K562 (cell line): ENCODE data around the gene RPAP2. TPM values are rescaled to one million over a fixed set of nuclear protein-coding genes. Genes with fewer than 3 reads are reported as not detected.

Source experiments
- ATAC-seq: fragments of 200-7000 bp; cut with Tn5 transposase; 3 replicates; pipeline ENCODE4 v1.9.1; 2020; ENCODE audit warnings: moderate library complexity
- BruUV-seq: library from RNA; stranded (reverse); fragments of 400-500 nt; replicated peaks from 2 replicates; lab custom pipeline; 2021; lab: Mats Ljungman, UMichigan
- CTCF ChIA-PET: fragments of 300-600 bp; formaldehyde crosslinking; extraction: SDS; loops from one replicate; lab custom pipeline; 2021; ENCODE audit warnings: low intra/inter-chr PET ratio; lab: Yijun Ruan, JAX
- POLR2A ChIA-PET: fragments of 300-600, 350-650 bp; sonication (Branson Sonifier 250); formaldehyde crosslinking; extraction: SDS; loops from one replicate; lab custom pipeline; 2021; ENCODE audit warnings: antibody characterized with exemption, inconsistent platforms; lab: Yijun Ruan, JAX
- DNase-seq, 4 experiments: peaks; one replicate each; pipeline versions ENCODE4 v3.0.0 to v3.0.0-alpha.2; 2011 to 2018; ENCODE audit warnings: low spot score in 3 of 4, mixed read lengths in 3 of 4; ENCODE audit errors: extremely low read depth in 1 of 4
- FAIRE-seq: peaks from 2 replicates; lab custom pipeline; 2011; peaks lifted over from hg19 to GRCh38; lab: Jason Lieb, UNC
- H2AFZ ChIP-seq: 2 replicates; pipeline ENCODE4 v1.6.0; 2011; ENCODE audit warnings: low read depth, low read length, control low read depth, inconsistent platforms
- H3K27ac ChIP-seq: fragments of 200-600 bp; 3 replicates; pipeline ENCODE4 v1.8.0; 2011; ENCODE audit warnings: low read depth, mild to moderate bottlenecking, control low read depth, inconsistent platforms, low read length, moderate library complexity, mixed read lengths; ENCODE audit errors: extremely low read depth
- H3K27me3 ChIP-seq, 2 experiments: fragments of 300-600 bp in 1 of 2; 2 replicates in 1 of 2; 3 replicates in 1 of 2; pipeline versions ENCODE4 v1.6.0 to v1.8.0; 2011; ENCODE audit warnings: inconsistent platforms in 2 of 2, low read length in 2 of 2, mild to moderate bottlenecking in 1 of 2, mixed read lengths in 1 of 2, moderate library complexity in 1 of 2; ENCODE audit not compliant: control insufficient read depth in 2 of 2, insufficient read depth in 2 of 2
- H3K36me3 ChIP-seq: fragments of 300-600 bp; 3 replicates; pipeline ENCODE4 v1.8.0; 2011; ENCODE audit warnings: mild to moderate bottlenecking, low read length, inconsistent platforms; ENCODE audit not compliant: control insufficient read depth, insufficient read depth
- H3K4me1 ChIP-seq, 2 experiments: fragments of 200-600 bp in 1 of 2; replicated peaks in 1 of 2; 2 replicates in 1 of 2; 3 replicates in 1 of 2; pipeline versions ENCODE4 v1.5.1 to v1.8.0; 2011; ENCODE audit warnings: inconsistent platforms in 2 of 2, low read length in 2 of 2, mild to moderate bottlenecking in 1 of 2, mixed read lengths in 1 of 2, moderate library complexity in 1 of 2; ENCODE audit not compliant: control insufficient read depth in 2 of 2, insufficient read depth in 2 of 2
- H3K4me2 ChIP-seq: 2 replicates; pipeline ENCODE4 v1.6.1; 2011; ENCODE audit warnings: low read length, control low read depth, inconsistent platforms, mixed read lengths; ENCODE audit not compliant: insufficient read depth
- H3K4me3 ChIP-seq: fragments of 200-600 bp; sonication (generic), shearing (Covaris generic); 2 replicates; pipeline ENCODE4 v1.5.1; 2016; ENCODE audit warnings: control low read depth, inconsistent platforms
- H3K79me2 ChIP-seq: fragments of 200-600 bp; 3 replicates; pipeline ENCODE4 v1.8.0; 2011; ENCODE audit warnings: low read length, inconsistent platforms; ENCODE audit not compliant: control insufficient read depth, insufficient read depth
- H3K9ac ChIP-seq, 2 experiments: 2 replicates each; pipeline versions ENCODE4 v1.6.0 to v1.6.1; 2011; ENCODE audit warnings: low read depth in 2 of 2, low read length in 2 of 2, control low read depth in 1 of 2, inconsistent platforms in 1 of 2, mild to moderate bottlenecking in 1 of 2, mixed read lengths in 1 of 2; ENCODE audit not compliant: insufficient read depth in 1 of 2
- H3K9me1 ChIP-seq: one replicate; pipeline ENCODE4 v1.6.0; 2011; ENCODE audit warnings: inconsistent platforms, mild to moderate bottlenecking, low read length, moderate library complexity; ENCODE audit not compliant: control insufficient read depth, insufficient read depth
- H3K9me3 ChIP-seq: replicated peaks from 2 replicates; pipeline ENCODE4 v1.5.1; 2011; ENCODE audit warnings: low read depth, low read length, inconsistent platforms; ENCODE audit not compliant: control insufficient read depth, insufficient read depth
- H4K20me1 ChIP-seq: replicated peaks from 2 replicates; pipeline ENCODE4 v1.6.1; 2011; ENCODE audit warnings: low read length, inconsistent platforms, mixed read lengths; ENCODE audit not compliant: control insufficient read depth, insufficient read depth
- CBFB ChIP-seq: sonication (generic); formaldehyde crosslinking; IDR thresholded peaks from 2 replicates; pipeline ENCODE4 v1.4.0; 2020; ENCODE audit warnings: mild to moderate bottlenecking, missing genetic modification reagents
- CBX3 ChIP-seq, 2 experiments: IDR thresholded peaks; 1 replicate in 1 of 2; 2 replicates in 1 of 2; pipeline ENCODE4 v1.6.1; 2012; ENCODE audit warnings: inconsistent platforms in 2 of 2, low read length in 2 of 2, borderline replicate concordance in 1 of 2, control low read depth in 1 of 2
- CHD2 ChIP-seq: IDR thresholded peaks from 2 replicates; pipeline ENCODE4 v1.6.1; 2011; ENCODE audit warnings: low read depth, low read length
- EP300 ChIP-seq: IDR thresholded peaks from 2 replicates; pipeline ENCODE4 v1.6.1; 2012; ENCODE audit warnings: low read length, improper control_type of control experiment
- ID3 ChIP-seq, 2 experiments: fragments of 250-450 bp in 1 of 2; fragments of 450-650 bp in 1 of 2; sonication (Bioruptor Pico) in 1 of 2; IDR thresholded peaks; 2 replicates each; pipeline versions ENCODE4 v1.6.1 to v1.8.0; 2016 to 2021; ENCODE audit warnings: mild to moderate bottlenecking in 2 of 2, moderate library complexity in 2 of 2, missing compliant biosample characterization in 1 of 2, missing genetic modification characterization in 1 of 2
- MIER1 ChIP-seq: fragments of 450-650 bp; IDR thresholded peaks from 2 replicates; pipeline ENCODE4 v1.6.1; 2016; ENCODE audit warnings: antibody characterized with exemption, mild to moderate bottlenecking, low read depth
- NCOA1 ChIP-seq: fragments of 450-650 bp; IDR thresholded peaks from 2 replicates; pipeline ENCODE4 v1.6.1; 2016; ENCODE audit warnings: low read depth
- TFAP4 ChIP-seq: sonication (generic); formaldehyde crosslinking; IDR thresholded peaks from 2 replicates; pipeline ENCODE4 v1.8.0; 2022; ENCODE audit warnings: missing genetic modification reagents, mild to moderate bottlenecking, moderate library complexity, borderline replicate concordance
- ZFPM2 ChIP-seq: fragments of 250-450 bp; sonication (Bioruptor Pico); IDR thresholded peaks from 2 replicates; pipeline ENCODE4 v1.5.1; 2022; ENCODE audit warnings: mild to moderate bottlenecking
- ZNF23 ChIP-seq: fragments of 250-450 bp; sonication (Bioruptor Pico); IDR thresholded peaks from 2 replicates; pipeline ENCODE4 v1.4.0; 2020; ENCODE audit warnings: mild to moderate bottlenecking
- ZNF395 ChIP-seq: fragments of 200-800 bp; sonication (Bioruptor generic); IDR thresholded peaks from 2 replicates; pipeline ENCODE4 v1.6.1; 2017; ENCODE audit warnings: missing genetic modification characterization, missing compliant biosample characterization
- ZNF639 ChIP-seq, 2 experiments: fragments of 200-800 bp in 1 of 2; sonication (Bioruptor generic) in 1 of 2; sonication (generic) in 1 of 2; formaldehyde crosslinking in 1 of 2; IDR thresholded peaks in 1 of 2; conservative IDR thresholded peaks in 1 of 2; 2 replicates each; pipeline versions ENCODE4 v1.5.0 to v1.6.1; 2016 to 2020; ENCODE audit warnings: missing compliant biosample characterization in 1 of 2, missing genetic modification characterization in 1 of 2, missing genetic modification reagents in 1 of 2
- WGBS: fragments of 100-300 bp; shearing (Covaris generic); methylation state at CpG from one replicate; pipeline ENCODE4 v1.1.6; 2016; ENCODE audit warnings: low coverage, mixed read lengths; ENCODE audit not compliant: insufficient coverage; ENCODE audit errors: missing lambda C conversion rate; 5-methylcytosine and 5-hydroxymethylcytosine counted together
- in situ Hi-C: fragments of 300-500 bp; cut with MboI; formaldehyde crosslinking; loops from 4 replicates; pipeline ENCODE4 v1.15.0; 2018; ENCODE audit warnings: inconsistent platforms, mixed read lengths
- intact Hi-C: fragments of 100-400 bp; cut with micrococcal nuclease; formaldehyde crosslinking; loops from 2 replicates; pipeline ENCODE4 v1.14.2; 2022
- polyA plus RNA-seq, 8 experiments: library from polyadenylated mRNA; depleted of rRNA in 4 of 8; stranded (reverse) in 5 of 8; unstranded in 3 of 8; fragments of >200 nt; fragmentation: Nextera tagmentation in 2 of 8; fragmentation: Illumina TruSeq in 1 of 8; extraction: Ambion mirVana in 2 of 8; extraction: Trizol in 1 of 8; gene quantifications; 2 replicates each; pipeline versions ENCODE4 v1.2.1 to v1.2.3, GENCODE V29; 2011 to 2014; ENCODE audit warnings: inconsistent platforms in 1 of 8, missing spikeins in 1 of 8
- total RNA-seq, 7 experiments: library from RNA; depleted of rRNA in 6 of 7; stranded (reverse); fragments of >200 nt in 6 of 7; fragmentation: Illumina TruSeq in 2 of 7; extraction: Trizol in 2 of 7; gene quantifications; 2 replicates each; pipeline versions ENCODE4 v1.2.1 to v1.2.3, GENCODE V29; 2011 to 2021; ENCODE audit warnings: low replicate concordance in 1 of 7

RPAP2 gene
- total and polyA plus RNA-seq, 9 of the 15 experiments (the other 6 are each of a cell fraction or from before 2014, with no cell fraction given), result 6.2 to 41.7 (median 28.7) TPM

GRCh38 chr1:92274939-92275338, 23.9 kb upstream of the RPAP2 start:
- no peak overlapping the region for H2AFZ ChIP-seq
- H3K79me2 ChIP-seq, result no peaks in the 10 kb centered on the region
- BruUV-seq, result TSS peak; percentile 16
- no peaks in the 10 kb centered on the region for H3K27me3 ChIP-seq
- H3K4me1 ChIP-seq, result no peaks in the 10 kb centered on the region
- TF ChIP-seq EP300 (no peak), TFAP4 (CRISPR knock-in tag) (no peak), CBX3 (IDR thresholded peaks at IDR 0.05; ENCODE audit: borderline replicate concordance in 1 of 2, low read length in 2 of 2) (no peak), CBFB (CRISPR knock-in tag) (no peak), ZNF395 (no peak), ZFPM2 (no peak), ZNF23 (CRISPR knock-in tag) (no peak), ZNF639 (CRISPR knock-in tag; conservative IDR thresholded peaks at IDR 0.05 in 1 of 2, IDR thresholded peaks at IDR 0.05 in 1 of 2) (no peak), NCOA1 (no peak), CHD2 (no peak), ID3 (CRISPR knock-in tag; IDR thresholded peaks at IDR 0.05) (no peak), ID3 (tag; IDR thresholded peaks at IDR 0.05) (no peak), MIER1 (no peak)
- in situ Hi-C loops, result no loop called here
- H3K36me3 ChIP-seq, result peaks cover 48% of the 10 kb centered on the region
- FAIRE-seq (no peak), DNase-seq (no peak), ATAC-seq (no peak)
- no peaks in the 10 kb centered on the region for H3K9me3 ChIP-seq
- H4K20me1 ChIP-seq, result no peaks in the 10 kb centered on the region
- POLR2A ChIA-PET, result no interaction called here
- H3K4me2 ChIP-seq, result no peak overlapping the region
- no peaks in the 10 kb centered on the region for H3K9me1 ChIP-seq
- 83% methylated on average over 1 of the region's 1 CpG for WGBS
- H3K27ac ChIP-seq, result no peak overlapping the region
- CTCF ChIA-PET, result no interaction called here
- intact Hi-C loops, result no loop called here
- no peak overlapping the region for H3K9ac ChIP-seq
- no peak overlapping the region for H3K4me3 ChIP-seq
